H1 (cell line): Measurements from ENCODE around the gene ASPN. TPM values are rescaled to one million over a fixed set of nuclear protein-coding genes. Genes with fewer than 3 reads are reported as not detected.

Experiments used
- POLR2AphosphoS5 ChIP-seq: IDR thresholded peaks from 2 replicates; pipeline ENCODE4 v1.6.1; 2011; ENCODE audit warnings: low read depth, low read length
- polyA plus RNA-seq, 7 experiments: library from polyadenylated mRNA; depleted of rRNA in 3 of 7; stranded (reverse) in 5 of 7; unstranded in 2 of 7; fragments of >200 nt in 5 of 7; fragments of 200-250 nt in 2 of 7; gene quantifications; 1 replicate in 5 of 7; 2 replicates in 1 of 7; 4 replicates in 1 of 7; pipeline versions ENCODE4 v1.2.1 to v1.2.3, GENCODE V29; 2011 to 2013; ENCODE audit warnings: missing spikeins in 2 of 7, mixed read lengths in 2 of 7
- total RNA-seq: library from RNA; stranded (reverse); fragmentation: NEBNext Ultra II Directional; extraction: Animal tissue kit (Norgen Biotek cat#: 25700); gene quantifications from 2 replicates; pipeline ENCODE4 v1.2.1, GENCODE V29; 2021
- TF ChIP-seq, protein P1 (sequence below): fragments of 300-600 bp; sonication (generic); IDR thresholded peaks from 2 replicates; pipeline ENCODE4 v1.7.1; 2012; ENCODE audit warnings: low read length, moderate library complexity, mild to moderate bottlenecking, inconsistent platforms; ENCODE audit not compliant: insufficient replicate concordance

The ASPN gene
- total and polyA plus RNA-seq, 2 of the 8 experiments (the other 6 are each of a cell fraction or from before 2014, with no cell fraction given) = not detected

- TF ChIP-seq, protein P1, sequence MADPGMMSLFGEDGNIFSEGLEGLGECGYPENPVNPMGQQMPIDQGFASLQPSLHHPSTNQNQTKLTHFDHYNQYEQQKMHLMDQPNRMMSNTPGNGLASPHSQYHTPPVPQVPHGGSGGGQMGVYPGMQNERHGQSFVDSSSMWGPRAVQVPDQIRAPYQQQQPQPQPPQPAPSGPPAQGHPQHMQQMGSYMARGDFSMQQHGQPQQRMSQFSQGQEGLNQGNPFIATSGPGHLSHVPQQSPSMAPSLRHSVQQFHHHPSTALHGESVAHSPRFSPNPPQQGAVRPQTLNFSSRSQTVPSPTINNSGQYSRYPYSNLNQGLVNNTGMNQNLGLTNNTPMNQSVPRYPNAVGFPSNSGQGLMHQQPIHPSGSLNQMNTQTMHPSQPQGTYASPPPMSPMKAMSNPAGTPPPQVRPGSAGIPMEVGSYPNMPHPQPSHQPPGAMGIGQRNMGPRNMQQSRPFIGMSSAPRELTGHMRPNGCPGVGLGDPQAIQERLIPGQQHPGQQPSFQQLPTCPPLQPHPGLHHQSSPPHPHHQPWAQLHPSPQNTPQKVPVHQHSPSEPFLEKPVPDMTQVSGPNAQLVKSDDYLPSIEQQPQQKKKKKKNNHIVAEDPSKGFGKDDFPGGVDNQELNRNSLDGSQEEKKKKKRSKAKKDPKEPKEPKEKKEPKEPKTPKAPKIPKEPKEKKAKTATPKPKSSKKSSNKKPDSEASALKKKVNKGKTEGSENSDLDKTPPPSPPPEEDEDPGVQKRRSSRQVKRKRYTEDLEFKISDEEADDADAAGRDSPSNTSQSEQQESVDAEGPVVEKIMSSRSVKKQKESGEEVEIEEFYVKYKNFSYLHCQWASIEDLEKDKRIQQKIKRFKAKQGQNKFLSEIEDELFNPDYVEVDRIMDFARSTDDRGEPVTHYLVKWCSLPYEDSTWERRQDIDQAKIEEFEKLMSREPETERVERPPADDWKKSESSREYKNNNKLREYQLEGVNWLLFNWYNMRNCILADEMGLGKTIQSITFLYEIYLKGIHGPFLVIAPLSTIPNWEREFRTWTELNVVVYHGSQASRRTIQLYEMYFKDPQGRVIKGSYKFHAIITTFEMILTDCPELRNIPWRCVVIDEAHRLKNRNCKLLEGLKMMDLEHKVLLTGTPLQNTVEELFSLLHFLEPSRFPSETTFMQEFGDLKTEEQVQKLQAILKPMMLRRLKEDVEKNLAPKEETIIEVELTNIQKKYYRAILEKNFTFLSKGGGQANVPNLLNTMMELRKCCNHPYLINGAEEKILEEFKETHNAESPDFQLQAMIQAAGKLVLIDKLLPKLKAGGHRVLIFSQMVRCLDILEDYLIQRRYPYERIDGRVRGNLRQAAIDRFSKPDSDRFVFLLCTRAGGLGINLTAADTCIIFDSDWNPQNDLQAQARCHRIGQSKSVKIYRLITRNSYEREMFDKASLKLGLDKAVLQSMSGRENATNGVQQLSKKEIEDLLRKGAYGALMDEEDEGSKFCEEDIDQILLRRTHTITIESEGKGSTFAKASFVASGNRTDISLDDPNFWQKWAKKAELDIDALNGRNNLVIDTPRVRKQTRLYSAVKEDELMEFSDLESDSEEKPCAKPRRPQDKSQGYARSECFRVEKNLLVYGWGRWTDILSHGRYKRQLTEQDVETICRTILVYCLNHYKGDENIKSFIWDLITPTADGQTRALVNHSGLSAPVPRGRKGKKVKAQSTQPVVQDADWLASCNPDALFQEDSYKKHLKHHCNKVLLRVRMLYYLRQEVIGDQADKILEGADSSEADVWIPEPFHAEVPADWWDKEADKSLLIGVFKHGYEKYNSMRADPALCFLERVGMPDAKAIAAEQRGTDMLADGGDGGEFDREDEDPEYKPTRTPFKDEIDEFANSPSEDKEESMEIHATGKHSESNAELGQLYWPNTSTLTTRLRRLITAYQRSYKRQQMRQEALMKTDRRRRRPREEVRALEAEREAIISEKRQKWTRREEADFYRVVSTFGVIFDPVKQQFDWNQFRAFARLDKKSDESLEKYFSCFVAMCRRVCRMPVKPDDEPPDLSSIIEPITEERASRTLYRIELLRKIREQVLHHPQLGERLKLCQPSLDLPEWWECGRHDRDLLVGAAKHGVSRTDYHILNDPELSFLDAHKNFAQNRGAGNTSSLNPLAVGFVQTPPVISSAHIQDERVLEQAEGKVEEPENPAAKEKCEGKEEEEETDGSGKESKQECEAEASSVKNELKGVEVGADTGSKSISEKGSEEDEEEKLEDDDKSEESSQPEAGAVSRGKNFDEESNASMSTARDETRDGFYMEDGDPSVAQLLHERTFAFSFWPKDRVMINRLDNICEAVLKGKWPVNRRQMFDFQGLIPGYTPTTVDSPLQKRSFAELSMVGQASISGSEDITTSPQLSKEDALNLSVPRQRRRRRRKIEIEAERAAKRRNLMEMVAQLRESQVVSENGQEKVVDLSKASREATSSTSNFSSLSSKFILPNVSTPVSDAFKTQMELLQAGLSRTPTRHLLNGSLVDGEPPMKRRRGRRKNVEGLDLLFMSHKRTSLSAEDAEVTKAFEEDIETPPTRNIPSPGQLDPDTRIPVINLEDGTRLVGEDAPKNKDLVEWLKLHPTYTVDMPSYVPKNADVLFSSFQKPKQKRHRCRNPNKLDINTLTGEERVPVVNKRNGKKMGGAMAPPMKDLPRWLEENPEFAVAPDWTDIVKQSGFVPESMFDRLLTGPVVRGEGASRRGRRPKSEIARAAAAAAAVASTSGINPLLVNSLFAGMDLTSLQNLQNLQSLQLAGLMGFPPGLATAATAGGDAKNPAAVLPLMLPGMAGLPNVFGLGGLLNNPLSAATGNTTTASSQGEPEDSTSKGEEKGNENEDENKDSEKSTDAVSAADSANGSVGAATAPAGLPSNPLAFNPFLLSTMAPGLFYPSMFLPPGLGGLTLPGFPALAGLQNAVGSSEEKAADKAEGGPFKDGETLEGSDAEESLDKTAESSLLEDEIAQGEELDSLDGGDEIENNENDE = no peak
- no peak for TF ChIP-seq POLR2AphosphoS5
Measured at GRCh38 chr9:92494856-92495255, 12.6 kb upstream of the ASPN start (continued).
